ENCODE measurements around the gene KIF3A.

KIF3A gene

GRCh38 chr5:132646583-132647266, 90.6 kb downstream of the KIF3A start:
- Histone ChIP-seq H3K27ac (ENCODE audit: low read depth, low read length, poor library complexity, severe bottlenecking) (no peak overlapping the region), H2AFZ (ENCODE audit: low read length) (no peak overlapping the region), H3F3A (ENCODE audit: insufficient read depth, low read length) (no peaks in the 10 kb centered on the region), H3K36me3 (ENCODE audit: insufficient read depth, low read length) (peaks cover 27% of the 10 kb centered on the region), H3K4me1 (ENCODE audit: insufficient read depth, low read length, severe bottlenecking) (no peaks in the 10 kb centered on the region), H3K27me3 (ENCODE audit: insufficient read depth, low read length) (no peaks in the 10 kb centered on the region), H3K9me2 (ENCODE audit: low read depth, low read length) (no peaks in the 10 kb centered on the region), H3K79me2 (ENCODE audit: insufficient read depth, low read length) (no peaks in the 10 kb centered on the region), H3K4me3 (ENCODE audit: low read depth, low read length, poor library complexity, severe bottlenecking) (no peak overlapping the region), H3K4me2 (ENCODE audit: low read length) (no peak overlapping the region), H4K20me1 (ENCODE audit: insufficient read depth, low read length) (no peaks in the 10 kb centered on the region), H3K9me3 (ENCODE audit: low read length) (peaks cover 3% of the 10 kb centered on the region; the same call in 1 of the 2 replicates), H3K9ac (ENCODE audit: low read length) (no peak overlapping the region)
- TF ChIP-seq EZH2 (IDR thresholded peaks at IDR 0.05; ENCODE audit: borderline replicate concordance, low read length), result no peak
- TF ChIP-seq CTCF (IDR thresholded peaks at IDR 0.05; ENCODE audit: low read length), result no peak

- H3K4me2 ChIP-seq (ENCODE audit: low read length), result no peak overlapping the region
- H3K9ac ChIP-seq (ENCODE audit: low read length), result no peak overlapping the region
- no peaks in the 10 kb centered on the region for H3K27me3 ChIP-seq (ENCODE audit: insufficient read depth, low read length)
- no peaks in the 10 kb centered on the region for H3F3A ChIP-seq (ENCODE audit: insufficient read depth, low read length)
- no peak overlapping the region for H3K4me3 ChIP-seq (ENCODE audit: low read depth, low read length, poor library complexity, severe bottlenecking)
- no peaks in the 10 kb centered on the region for H3K79me2 ChIP-seq (ENCODE audit: insufficient read depth, low read length)
- H3K9me3 ChIP-seq (ENCODE audit: low read length), result peaks cover 3% of the 10 kb centered on the region; the same call in 1 of the 2 replicates
- H3K36me3 ChIP-seq (ENCODE audit: insufficient read depth, low read length), result peaks cover 53% of the 10 kb centered on the region
- H3K4me1 ChIP-seq (ENCODE audit: insufficient read depth, low read length, severe bottlenecking), result no peaks in the 10 kb centered on the region
- no peaks in the 10 kb centered on the region for H3K9me2 ChIP-seq (ENCODE audit: low read depth, low read length)
- TF ChIP-seq EZH2 (IDR thresholded peaks at IDR 0.05; ENCODE audit: borderline replicate concordance, low read length) (no peak), CTCF (IDR thresholded peaks at IDR 0.05; ENCODE audit: low read length) (no peak)
- no peaks in the 10 kb centered on the region for H4K20me1 ChIP-seq (ENCODE audit: insufficient read depth, low read length)
- H2AFZ ChIP-seq (ENCODE audit: low read length), result no peak overlapping the region
- no peak overlapping the region for H3K27ac ChIP-seq (ENCODE audit: low read depth, low read length, poor library complexity, severe bottlenecking)
These were observed 93.2 kb downstream of the KIF3A start for GRCh38 chr5:132644177-132644576.
